GOT3 (cell line): Measurements from ENCODE around the gene DDX51.
"Not testable (repeated sequence)": the region's sequence is repeated elsewhere in the genome, so short reads cannot be mapped to it uniquely, and the experiment has no call there.

Experiments
- DNase-seq: peaks from one replicate; lab custom pipeline; 2025; ENCODE audit warnings: mixed read lengths; lab: John Stamatoyannopoulos, UW

DDX51 gene

DNA sequence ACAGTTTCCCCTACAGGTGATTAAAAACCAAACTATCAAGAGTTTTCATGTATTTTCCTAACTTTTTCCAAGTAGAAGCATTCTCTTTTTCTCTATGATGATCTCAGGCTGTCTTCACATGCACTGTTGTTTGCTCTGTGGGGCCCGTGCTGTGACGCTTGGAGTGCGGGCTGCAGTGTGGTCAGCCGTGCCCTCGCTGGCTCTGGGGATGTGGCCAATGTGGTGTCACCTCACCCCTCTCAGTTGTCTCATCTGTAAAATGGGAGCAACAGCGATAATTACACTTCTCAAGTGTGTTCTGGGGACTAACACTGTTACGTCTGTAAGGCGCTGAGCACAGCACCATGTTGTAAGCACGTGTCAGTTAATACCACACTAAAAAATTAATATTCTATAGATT, 28.6 kb downstream of the DDX51 start:
- DNase-seq, result no peak

DNA sequence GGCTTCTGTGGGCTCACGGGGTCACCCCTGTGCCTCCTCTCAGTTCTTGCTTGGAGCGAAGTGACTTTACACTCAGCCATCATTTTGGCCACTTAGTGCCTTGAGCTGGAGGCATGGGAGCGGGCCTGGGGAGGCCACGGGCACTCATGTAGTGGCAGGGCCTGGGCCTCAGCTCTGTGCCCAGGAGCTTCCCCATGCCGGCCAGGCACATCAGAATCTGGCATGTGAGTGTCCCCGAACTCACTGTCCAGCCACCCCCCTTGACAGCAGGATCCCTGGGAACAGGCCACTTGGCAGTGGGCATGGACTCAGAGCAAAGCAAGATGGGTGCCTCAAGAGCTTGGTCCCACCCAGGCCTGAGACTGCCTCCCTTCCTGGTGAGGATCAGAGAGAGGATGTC, 29.5 kb downstream of the DDX51 start:
- no peak for DNase-seq

GRCh38 chr12:132111654-132112304, 32.3 kb downstream of the DDX51 start:
- DNase-seq, result no peak

- DNase-seq, result no peak
These were observed 33.4 kb downstream of the DDX51 start for GRCh38 chr12:132110677-132111076.

GRCh38 chr12:132109741-132110140, 34.4 kb downstream of the DDX51 start:
- no peak for DNase-seq

GRCh38 chr12:132108211-132108832, 35.8 kb downstream of the DDX51 start:
- no peak for DNase-seq

DNA sequence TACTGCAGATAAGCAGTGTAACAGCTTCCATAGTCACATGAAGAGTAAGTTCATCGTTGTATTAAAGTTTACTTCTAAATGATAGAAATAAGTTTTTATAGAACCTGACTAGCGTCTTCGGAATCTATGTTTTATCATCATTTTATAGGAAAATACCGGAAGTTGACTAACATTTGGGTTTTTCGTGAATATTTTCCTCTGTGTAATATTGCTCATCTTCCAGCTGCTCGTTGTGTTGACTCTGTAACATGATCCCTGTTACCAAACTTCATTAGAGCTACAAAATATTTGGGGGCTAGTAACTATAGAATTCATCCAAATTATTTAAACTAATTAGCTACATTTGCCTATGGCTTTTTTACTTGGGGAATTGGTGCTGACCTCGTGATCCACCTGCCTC, 37.2 kb downstream of the DDX51 start:
- no peak for DNase-seq

DNA sequence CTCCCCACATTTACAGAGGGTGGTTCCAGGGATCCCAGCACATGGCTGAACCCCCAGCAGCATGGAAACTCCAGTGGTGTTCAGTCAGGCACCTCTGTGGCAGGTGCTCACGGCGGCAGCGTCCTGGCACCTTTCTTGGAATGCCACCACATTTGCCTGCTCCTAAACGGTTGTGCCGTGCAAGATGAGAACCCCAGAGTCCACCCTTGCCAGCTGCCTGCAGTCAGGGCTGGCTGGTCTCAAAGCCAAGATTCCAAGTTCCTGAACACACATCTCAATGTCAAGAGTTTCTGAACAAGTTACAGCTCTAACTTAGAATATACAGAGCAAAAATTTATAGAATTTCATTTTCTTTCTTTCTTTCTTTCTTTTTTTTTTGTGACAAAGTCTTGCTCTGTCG, 38.7 kb downstream of the DDX51 start:
- no peak for DNase-seq

- no peak for DNase-seq
These were observed 40.4 kb downstream of the DDX51 start for GRCh38 chr12:132103542-132104308.

GRCh38 chr12:132103072-132103471, 41.0 kb downstream of the DDX51 start:
- DNase-seq, result not testable (repeated sequence)

DNA sequence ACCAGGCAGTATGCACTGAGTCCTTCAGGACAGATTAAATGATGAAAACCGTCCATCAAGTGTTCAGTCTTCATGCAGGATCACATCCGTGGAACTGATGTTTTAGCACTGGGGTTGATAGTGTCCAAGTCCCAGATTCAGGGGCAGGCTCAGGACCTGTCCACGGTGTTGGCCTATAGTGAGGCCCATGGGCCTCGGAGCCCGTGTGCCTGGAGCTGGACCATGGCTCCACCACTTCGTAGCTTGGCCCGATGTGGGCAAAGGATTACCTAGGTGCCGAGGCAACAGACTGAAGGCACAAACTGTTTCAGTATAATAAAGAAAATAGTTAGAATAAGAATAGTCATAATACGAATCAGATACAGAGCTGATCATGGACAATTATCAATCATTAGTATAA, 41.8 kb downstream of the DDX51 start:
- no peak for DNase-seq

DNA sequence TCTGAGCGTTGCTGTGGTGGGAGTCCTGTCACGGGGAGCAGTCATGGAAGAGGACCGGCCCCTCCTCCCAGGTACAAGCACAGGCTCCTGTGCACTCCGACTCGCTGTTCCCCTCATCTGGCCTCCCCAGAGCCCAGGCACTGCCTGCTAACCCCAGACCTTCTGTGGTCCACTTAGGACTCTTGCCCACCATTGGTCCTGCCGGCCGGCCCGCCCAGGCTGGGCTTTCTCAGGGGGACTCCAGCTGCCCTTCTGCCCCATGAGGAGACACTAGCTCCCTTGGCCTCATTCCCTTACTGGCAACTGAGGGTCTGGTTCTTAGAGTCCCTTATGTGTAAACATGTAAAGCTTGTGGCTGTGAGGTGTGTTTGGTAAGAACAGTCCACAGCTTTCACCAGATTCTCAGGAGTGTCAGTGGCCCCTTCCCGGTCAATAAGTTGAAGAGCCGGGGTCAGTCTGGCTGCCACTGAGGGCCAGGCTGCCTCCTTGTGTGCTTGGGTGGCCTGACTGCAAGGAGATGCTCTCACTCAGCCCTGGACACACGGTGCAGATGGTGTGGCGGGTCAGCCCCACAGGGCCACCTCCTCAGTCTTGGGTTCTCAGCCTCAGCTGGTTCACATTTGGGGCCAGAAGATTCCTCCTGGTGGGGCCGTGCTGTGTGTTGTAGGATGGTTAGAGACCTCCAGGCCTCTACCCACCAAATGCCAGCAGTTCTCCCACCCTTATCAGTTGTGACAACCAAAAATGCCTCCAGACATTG, 43.6 kb downstream of the DDX51 start:
- DNase-seq, result no peak

DNA sequence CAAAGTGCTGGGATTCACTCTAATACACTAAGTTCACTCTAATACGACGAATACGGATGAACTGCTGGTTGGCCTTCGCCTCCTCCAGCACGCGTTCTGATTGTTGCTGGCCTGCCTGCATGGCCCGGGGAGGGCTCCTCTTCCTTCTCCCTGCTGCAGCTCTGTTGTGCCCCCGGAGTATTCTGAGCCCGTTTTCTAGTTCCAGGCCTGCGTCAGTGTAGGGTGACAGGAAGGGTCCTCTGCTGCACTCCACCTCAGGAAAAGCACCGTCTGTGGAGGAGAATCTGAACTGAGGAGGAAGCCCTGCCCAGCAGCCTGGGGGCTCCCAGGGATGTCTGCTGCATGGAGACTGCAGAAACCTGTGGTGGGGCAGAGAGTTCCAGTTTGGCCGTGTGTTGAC, 44.4 kb downstream of the DDX51 start:
- no peak for DNase-seq

DNA sequence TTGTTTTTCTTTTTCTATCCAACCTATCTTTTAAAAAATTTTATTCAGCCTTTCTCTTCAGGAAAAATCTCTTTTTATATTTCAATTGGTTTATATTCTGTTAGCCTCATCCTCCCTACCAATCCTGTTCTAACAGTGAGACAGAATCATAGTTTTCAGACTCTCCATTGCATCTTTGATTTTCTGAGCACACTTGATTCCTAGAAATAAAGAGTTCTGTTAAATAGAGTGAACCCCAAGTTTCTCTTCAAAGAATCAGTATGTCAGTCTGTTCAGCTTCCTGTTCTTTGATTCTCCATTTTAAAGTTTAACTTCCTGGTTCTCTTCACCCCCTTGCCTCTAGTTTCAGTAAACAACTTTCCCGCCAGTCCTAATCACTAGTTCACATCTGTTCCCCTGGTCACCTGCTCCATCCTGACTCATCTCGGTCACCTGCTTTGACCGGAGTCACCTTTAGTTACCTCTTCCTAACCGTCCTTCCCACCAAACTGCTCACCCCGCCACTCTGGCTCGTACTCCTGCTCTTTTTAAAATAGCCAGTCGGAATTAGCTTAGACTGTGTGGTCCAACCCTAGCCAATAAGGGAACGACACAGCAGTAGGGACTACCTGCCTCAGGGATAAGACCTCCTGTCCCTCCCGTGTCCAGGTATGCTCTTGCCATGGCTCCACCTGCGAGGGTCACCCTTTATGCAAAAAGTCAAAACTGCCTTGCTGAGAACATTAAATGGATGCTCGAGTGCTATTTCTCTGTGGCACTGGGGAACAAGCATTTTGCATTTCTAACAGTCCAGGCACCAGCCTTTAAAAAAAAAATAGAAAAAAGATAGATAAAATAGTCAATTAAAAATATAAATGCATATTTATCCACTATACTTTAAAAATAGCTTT, 48.4 kb downstream of the DDX51 start:
- DNase-seq, result no peak

DNA sequence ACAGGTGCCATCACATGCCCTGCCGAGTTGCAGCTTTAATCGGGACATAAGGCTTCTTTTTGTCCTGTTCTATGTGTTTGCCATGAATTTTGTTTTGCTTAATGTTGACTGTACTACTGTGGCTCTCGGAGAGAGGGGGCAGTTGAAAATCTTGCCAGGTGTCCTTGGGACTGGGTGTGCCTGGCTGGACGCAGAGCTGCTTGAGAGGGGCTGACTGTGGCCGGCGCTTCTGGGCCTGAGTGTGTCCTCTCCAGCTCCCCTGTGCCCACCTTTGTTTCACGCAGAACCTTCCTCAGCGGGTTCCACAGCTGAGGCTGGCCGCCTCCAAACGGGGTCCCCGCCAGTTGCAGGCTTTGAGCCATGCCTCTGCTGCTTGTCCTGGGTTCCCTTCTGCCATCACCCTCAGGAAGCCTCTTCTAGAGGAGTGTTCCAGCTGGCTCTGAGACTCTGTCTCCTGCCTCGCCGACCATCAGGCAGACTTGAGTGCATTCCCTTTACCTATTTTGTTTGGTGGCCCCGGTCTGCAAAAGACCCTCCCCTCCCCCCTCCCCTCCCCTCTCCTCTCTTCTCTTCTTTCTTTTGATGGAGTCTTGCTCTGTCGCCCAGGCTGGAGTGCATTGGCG, 49.7 kb downstream of the DDX51 start:
- no peak for DNase-seq

GRCh38 chr12:132089407-132089910, 54.7 kb downstream of the DDX51 start:
- no peak for DNase-seq
